ENCODE results near the gene BNIP3.

The BNIP3 gene, protein sequence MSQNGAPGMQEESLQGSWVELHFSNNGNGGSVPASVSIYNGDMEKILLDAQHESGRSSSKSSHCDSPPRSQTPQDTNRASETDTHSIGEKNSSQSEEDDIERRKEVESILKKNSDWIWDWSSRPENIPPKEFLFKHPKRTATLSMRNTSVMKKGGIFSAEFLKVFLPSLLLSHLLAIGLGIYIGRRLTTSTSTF

DNA sequence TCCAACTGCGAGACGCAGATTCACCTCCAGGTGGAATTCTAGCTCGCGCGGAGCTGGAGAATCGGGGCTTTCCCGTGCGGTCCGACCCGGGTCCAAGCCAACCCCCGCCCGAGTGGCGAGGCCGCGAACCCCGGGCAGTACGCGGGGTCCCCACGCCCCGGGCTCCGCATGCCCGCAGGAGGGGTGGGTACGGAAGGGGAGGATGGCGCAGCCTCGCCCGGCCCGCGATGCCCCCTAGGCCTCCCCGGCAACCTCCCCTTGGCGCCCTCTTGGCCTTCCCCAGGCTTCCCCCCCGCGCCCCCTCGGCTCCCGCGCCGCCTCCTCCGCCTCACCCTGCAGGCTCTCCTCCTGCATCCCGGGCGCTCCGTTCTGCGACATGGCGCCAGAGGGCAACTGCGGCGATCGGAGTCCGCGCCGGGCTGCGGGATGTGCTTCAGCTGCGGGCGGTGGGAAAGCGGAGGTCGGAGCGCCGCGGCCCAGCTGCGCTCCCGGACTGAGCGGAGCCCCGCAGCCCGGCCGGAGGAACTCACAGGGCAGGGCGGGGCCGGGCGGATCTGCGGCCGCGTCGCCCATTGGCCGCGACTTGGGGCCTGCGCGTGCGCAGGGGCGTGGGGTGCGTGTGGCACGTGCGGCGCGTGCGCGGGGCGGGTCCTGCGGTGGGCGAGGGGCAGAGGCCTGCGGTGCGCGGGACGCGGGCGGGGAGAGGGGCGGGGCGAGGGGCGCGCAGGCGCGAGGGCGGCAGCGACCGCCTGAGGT lies at the start of gene BNIP3:
Gene BNIP3 (minus strand): TSS at position 495 of the 756 bp plus-strand sequence. CDS start 117 bp downstream, at position 378.
- Mint-ChIP-seq H3K36me3 (ENCODE audit: low read depth) (peaks cover 23% of the 10 kb centered on the region), H3K27ac (peak within 1 kb of the TSS in 2 of 3 experiments; percentile 26 to 69), H3K27me3 (ENCODE audit: low read depth) (no peaks in the 10 kb centered on the region), H3K9me3 (peaks cover 19% of the 10 kb centered on the region), H3K4me1 (peaks cover 34% of the 10 kb centered on the region), H3K4me3 (peak within 1 kb of the TSS; percentile 87 to 90 (median 87))
- TF ChIP-seq, protein P1, sequence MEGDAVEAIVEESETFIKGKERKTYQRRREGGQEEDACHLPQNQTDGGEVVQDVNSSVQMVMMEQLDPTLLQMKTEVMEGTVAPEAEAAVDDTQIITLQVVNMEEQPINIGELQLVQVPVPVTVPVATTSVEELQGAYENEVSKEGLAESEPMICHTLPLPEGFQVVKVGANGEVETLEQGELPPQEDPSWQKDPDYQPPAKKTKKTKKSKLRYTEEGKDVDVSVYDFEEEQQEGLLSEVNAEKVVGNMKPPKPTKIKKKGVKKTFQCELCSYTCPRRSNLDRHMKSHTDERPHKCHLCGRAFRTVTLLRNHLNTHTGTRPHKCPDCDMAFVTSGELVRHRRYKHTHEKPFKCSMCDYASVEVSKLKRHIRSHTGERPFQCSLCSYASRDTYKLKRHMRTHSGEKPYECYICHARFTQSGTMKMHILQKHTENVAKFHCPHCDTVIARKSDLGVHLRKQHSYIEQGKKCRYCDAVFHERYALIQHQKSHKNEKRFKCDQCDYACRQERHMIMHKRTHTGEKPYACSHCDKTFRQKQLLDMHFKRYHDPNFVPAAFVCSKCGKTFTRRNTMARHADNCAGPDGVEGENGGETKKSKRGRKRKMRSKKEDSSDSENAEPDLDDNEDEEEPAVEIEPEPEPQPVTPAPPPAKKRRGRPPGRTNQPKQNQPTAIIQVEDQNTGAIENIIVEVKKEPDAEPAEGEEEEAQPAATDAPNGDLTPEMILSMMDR (IDR thresholded peaks at IDR 0.05; ENCODE audit: unreplicated experiment in 3 of 3), result peak in 1 of 3 experiments; percentile 10

DNA sequence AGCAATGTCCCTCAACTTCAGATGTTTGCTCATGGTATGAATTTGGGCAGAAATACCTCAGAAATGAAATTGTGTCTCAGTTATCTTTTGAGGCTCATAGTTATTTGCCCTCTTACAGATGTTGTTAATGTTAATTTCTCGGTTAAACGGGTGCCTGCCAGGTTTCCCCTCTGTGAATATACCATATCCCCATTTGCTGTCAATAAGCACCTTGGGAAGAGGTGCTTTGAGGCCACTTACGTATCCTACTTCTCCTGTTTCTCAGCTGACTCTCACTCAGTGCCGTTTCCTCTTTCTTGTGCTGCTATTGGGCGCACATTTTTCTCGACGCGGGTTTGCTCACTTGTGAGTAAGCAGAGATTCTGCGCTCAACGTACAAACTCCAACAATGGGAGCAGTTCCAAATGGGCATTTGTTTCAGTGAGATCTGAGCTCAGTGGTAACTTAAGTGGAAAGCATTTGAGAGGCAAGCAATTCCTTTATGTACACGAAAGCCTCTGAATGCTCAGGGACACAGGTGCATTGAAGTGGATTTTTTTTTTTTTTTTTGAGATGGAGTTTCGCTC lies 49.3 kb upstream of the BNIP3 start:
- Mint-ChIP-seq H3K9me3 (peaks cover 5% of the 10 kb centered on the region), H3K27ac (no peak overlapping the region), H3K36me3 (ENCODE audit: low read depth) (no peaks in the 10 kb centered on the region), H3K4me1 (no peaks in the 10 kb centered on the region), H3K4me3 (no peak overlapping the region), H3K27me3 (ENCODE audit: low read depth) (peaks cover 93% of the 10 kb centered on the region)
- TF ChIP-seq, protein P1 (IDR thresholded peaks at IDR 0.05; ENCODE audit: unreplicated experiment in 3 of 3), result no peak

DNA sequence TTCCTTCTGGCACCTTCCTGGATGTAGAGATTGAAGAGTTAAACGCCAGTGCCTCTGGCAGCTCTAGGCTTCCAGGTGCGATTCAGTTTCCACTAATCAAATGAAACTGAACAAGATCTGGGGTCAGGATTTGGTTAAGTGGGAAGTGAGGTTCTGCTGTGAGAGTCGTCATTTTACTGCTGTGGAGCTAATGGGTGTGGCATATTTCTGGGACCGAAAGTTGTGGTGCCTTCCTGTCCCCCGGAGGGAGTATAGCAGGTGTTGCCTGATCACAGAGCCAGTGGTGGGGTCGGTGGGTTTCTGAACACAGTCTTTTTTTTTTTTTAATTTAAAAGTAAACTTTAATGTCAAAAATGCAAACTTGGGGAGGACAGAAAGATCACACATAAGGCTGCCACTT lies 47.0 kb upstream of the BNIP3 start:
- no peaks in the 10 kb centered on the region for H3K36me3 Mint-ChIP-seq (ENCODE audit: low read depth)
- H3K27ac Mint-ChIP-seq, result no peak overlapping the region
- TF ChIP-seq, protein P1 (IDR thresholded peaks at IDR 0.05; ENCODE audit: unreplicated experiment in 3 of 3), result no peak
- H3K4me1 Mint-ChIP-seq, result no peaks in the 10 kb centered on the region
- peaks cover 4% of the 10 kb centered on the region for H3K9me3 Mint-ChIP-seq
- no peak overlapping the region for H3K4me3 Mint-ChIP-seq
- H3K27me3 Mint-ChIP-seq (ENCODE audit: low read depth), result peaks cover 92% of the 10 kb centered on the region

DNA sequence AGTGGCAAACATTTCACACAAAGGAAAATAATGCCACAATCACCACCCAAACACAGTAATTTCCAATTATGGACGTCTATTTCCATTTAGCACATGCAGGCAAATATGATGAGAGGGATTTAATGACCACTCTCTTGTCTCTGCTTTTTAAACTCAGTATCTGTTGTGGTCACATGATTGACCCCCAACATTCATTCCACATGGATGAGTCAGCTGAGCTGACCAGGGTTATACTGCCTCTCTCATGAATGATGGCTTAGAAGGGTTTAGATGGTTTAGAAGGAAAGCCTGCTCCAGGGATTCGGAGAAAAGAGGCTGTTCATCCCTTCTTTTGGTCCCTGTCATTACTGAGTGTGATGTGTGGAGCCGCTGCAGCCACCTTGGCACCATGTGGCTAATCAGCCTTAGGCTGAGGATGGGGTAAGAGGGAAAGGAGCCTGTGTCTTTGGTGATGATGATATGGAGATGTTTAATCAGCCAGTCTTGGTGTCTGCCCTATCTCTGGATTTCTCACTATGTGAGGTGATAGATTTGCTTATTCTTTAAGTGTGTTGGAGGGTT lies 45.8 kb upstream of the BNIP3 start:
- H3K4me3 Mint-ChIP-seq, result no peak overlapping the region
- no peaks in the 10 kb centered on the region for H3K36me3 Mint-ChIP-seq (ENCODE audit: low read depth)
- H3K27me3 Mint-ChIP-seq (ENCODE audit: low read depth), result peaks cover 90% of the 10 kb centered on the region
- no peak overlapping the region for H3K27ac Mint-ChIP-seq
- peaks cover 6% of the 10 kb centered on the region for H3K4me1 Mint-ChIP-seq
- TF ChIP-seq, protein P1 (IDR thresholded peaks at IDR 0.05; ENCODE audit: unreplicated experiment in 3 of 3), result no peak
- H3K9me3 Mint-ChIP-seq, result no peaks in the 10 kb centered on the region

DNA sequence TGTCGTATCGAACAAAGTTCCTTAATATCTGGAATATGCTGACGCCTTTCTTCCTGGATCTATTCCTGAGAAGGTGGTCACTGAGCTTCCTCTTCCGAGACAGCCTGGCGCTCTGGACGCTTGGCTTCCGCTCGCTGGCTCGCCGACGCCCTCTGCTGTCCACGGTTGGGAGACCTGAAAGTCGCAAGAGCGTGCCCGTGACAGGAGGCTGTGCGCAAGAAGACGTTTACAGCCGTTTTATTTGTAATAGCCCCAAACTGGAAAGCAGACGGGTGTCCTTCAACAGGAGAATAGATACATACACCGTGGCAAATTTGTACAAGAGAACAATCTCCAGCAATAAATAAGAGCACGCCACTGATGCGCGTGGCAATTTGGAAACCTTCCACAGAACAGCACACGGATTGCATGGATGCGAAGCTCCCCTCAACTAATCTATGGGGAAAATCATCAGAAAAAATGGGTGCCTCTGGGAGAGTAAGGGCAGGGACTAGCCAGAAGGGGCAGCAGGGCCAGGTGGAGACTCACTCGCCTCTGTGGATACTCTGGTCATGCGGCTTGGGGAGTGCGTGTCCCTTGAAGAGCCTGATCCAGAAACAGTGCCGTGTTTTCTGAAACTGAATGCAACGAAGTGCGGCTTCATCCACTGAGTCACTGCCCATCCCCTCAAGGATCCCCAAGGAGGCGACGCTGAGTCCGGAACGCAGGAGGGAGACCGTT lies 41.5 kb upstream of the BNIP3 start:
- Mint-ChIP-seq H3K4me3 (peak overlapping the region in 1 of 3 experiments; percentile 26), H3K27ac (no peak overlapping the region), H3K27me3 (ENCODE audit: low read depth) (peaks cover 62% of the 10 kb centered on the region), H3K4me1 (peaks cover 6% of the 10 kb centered on the region), H3K9me3 (no peaks in the 10 kb centered on the region), H3K36me3 (ENCODE audit: low read depth) (no peaks in the 10 kb centered on the region)
- TF ChIP-seq, protein P1 (IDR thresholded peaks at IDR 0.05; ENCODE audit: unreplicated experiment in 3 of 3), result peak; percentile 77 to 83 (median 82)
